Effector memory CD4-positive, alpha-beta T cell (primary cell): ENCODE measurements around the gene PPM1D.
"Not testable (repeated sequence)": the region's sequence is repeated elsewhere in the genome, so short reads cannot be mapped to it uniquely, and the experiment has no call there.

Experiments
- DNase-seq, 3 donors: peaks; one replicate each; pipeline ENCODE4 v3.0.0-alpha.2; 2020
- H3K27ac ChIP-seq: 2 replicates; pipeline ENCODE4 v1.7.0; 2013; ENCODE audit warnings: mild to moderate bottlenecking, low read length, moderate library complexity; ENCODE audit not compliant: insufficient read depth, poor library complexity, severe bottlenecking
- H3K27me3 ChIP-seq: replicated peaks from 2 replicates; pipeline ENCODE4 v1.7.0; 2013; ENCODE audit warnings: mild to moderate bottlenecking, low read length; ENCODE audit not compliant: insufficient read depth, control insufficient read depth, poor library complexity, severe bottlenecking
- H3K36me3 ChIP-seq: 2 replicates; pipeline ENCODE4 v1.7.0; 2013; ENCODE audit warnings: mild to moderate bottlenecking, low read length, moderate library complexity; ENCODE audit not compliant: control insufficient read depth, insufficient read depth
- H3K4me1 ChIP-seq: 2 replicates; pipeline ENCODE4 v1.7.0; 2013; ENCODE audit warnings: low read length, mild to moderate bottlenecking; ENCODE audit not compliant: control insufficient read depth, insufficient read depth, poor library complexity, severe bottlenecking
- H3K4me3 ChIP-seq: 2 replicates; pipeline ENCODE4 v1.7.0; 2013; ENCODE audit warnings: low read length, low read depth, mild to moderate bottlenecking; ENCODE audit not compliant: insufficient read depth, poor library complexity, severe bottlenecking
- H3K9me3 ChIP-seq: 2 replicates; pipeline ENCODE4 v1.7.0; 2013; ENCODE audit warnings: mild to moderate bottlenecking, low read length, moderate library complexity; ENCODE audit not compliant: control insufficient read depth
- total RNA-seq, 3 donors: gene quantifications; one replicate each; lab custom pipeline; 2026; lab: John Stamatoyannopoulos, UW

The PPM1D gene
- total RNA-seq = 30.0 to 46.3 (median 38.4) reads per million in 3 donors

DNA sequence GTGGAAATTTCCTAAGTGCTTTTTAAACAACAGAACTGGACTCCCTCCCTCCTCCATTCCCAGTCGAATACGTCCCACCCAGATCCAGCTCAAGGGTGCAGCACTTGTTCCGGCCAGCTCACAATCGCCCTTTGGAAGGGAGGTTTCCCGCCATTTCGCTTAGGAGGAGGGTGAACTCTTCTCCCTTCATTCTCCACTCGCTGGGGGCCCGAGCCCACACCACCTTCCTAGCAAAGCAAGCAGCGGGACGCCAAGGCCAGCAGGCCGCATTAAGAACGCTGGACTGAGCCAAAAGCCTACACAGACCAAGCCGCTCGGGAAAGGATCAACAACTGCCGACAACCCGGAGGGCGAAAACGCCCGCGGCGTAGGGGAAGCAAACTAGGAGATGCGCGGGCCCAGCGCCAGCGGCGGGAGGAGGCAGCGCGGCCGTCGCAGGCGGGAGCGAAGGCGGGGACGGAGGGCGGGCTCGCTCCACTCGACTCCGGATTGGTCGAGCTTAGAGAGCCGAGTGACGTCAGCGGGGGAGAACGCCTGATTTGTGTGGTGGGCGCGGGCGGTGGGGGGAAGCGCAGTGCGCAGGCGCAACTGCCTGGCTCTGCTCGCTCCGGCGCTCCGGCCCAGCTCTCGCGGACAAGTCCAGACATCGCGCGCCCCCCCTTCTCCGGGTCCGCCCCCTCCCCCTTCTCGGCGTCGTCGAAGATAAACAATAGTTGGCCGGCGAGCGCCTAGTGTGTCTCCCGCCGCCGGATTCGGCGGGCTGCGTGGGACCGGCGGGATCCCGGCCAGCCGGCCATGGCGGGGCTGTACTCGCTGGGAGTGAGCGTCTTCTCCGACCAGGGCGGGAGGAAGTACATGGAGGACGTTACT is at the start of gene PPM1D:
TSS of gene PPM1D (plus strand) at position 574 of the 870 bp plus-strand sequence. CDS start at position 796, 222 bp downstream.
- no peaks in the 10 kb centered on the region for H3K36me3 ChIP-seq
- peak; percentile 95 to 98 (median 96) for DNase-seq
- peak within 1 kb of the TSS; percentile 86 for H3K4me3 ChIP-seq
- H3K9me3 ChIP-seq = no peaks in the 10 kb centered on the region
- no peaks in the 10 kb centered on the region for H3K27me3 ChIP-seq
- H3K27ac ChIP-seq = peak within 1 kb of the TSS; percentile 92
- peaks cover 4% of the 10 kb centered on the region for H3K4me1 ChIP-seq

DNA sequence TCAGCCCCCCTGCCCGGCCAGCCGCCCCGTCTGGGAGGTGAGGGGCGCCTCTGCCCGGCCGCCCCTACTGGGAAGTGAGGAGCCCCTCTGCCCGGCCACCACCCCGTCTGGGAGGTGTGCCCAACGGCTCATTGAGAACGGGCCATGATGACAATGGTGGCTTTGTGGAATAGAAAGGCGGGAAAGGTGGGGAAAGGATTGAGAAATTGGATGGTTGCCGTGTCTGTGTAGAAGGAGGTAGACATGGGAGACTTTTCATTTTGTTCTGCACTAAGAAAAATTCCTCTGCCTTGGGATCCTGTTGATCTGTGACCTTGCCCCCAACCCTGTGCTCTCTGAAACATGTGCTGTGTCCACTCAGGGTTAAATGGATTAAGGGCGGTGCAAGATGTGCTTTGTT is 47.7 kb upstream of the PPM1D start:
- not testable (repeated sequence) for DNase-seq, H3K4me1 ChIP-seq, H3K36me3 ChIP-seq, H3K4me3 ChIP-seq, H3K27me3 ChIP-seq, H3K27ac ChIP-seq, H3K9me3 ChIP-seq

DNA sequence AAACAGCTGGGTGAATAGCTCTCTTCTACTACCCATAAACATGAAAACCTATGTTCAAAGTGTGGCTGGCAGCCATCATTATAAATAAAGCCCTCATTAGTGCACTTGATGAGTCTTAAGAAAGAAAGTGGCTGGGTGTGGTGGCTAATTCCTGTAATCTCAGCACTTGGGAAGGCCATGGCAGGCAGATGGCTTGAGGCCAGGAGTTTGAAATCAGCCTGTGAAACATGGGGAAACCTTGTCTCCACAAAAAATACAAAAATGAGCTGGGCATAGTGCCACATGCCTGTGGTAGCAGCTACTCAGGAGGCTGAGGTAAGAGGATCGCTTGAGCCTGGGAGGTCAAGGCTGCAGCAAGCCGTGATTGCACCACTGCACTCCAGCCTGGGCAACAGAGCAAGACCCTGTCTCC is 45.6 kb upstream of the PPM1D start:
- Histone ChIP-seq H3K4me3 (no peak overlapping the region), H3K36me3 (no peaks in the 10 kb centered on the region), H3K4me1 (no peaks in the 10 kb centered on the region), H3K27me3 (peaks cover 2% of the 10 kb centered on the region), H3K9me3 (peaks cover 5% of the 10 kb centered on the region), H3K27ac (no peak overlapping the region)
- no peak for DNase-seq

DNA sequence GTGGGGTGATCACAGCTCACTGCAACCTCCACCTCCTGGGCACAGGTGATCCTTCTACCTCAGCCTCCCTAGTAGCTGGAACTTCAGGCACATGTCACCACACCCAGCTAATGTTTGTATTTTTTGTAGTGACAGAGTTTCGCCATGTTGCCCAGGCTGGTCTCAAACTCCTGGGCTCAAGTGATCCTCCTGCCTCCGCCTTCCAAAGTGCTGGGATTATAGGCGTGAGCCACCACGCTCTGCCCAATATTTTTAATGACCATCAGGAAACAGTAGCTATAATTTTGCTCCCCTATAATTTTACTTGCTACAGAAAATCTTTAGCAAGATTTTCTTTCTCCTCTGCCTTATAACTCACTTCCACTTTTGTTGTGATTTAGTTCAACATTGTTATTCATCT is 44.2 kb upstream of the PPM1D start:
- H3K27ac ChIP-seq = no peak overlapping the region
- peaks cover 5% of the 10 kb centered on the region for H3K9me3 ChIP-seq
- H3K36me3 ChIP-seq = no peaks in the 10 kb centered on the region
- no peak for DNase-seq
- peaks cover 2% of the 10 kb centered on the region for H3K27me3 ChIP-seq
- H3K4me1 ChIP-seq = no peaks in the 10 kb centered on the region
- no peak overlapping the region for H3K4me3 ChIP-seq

DNA sequence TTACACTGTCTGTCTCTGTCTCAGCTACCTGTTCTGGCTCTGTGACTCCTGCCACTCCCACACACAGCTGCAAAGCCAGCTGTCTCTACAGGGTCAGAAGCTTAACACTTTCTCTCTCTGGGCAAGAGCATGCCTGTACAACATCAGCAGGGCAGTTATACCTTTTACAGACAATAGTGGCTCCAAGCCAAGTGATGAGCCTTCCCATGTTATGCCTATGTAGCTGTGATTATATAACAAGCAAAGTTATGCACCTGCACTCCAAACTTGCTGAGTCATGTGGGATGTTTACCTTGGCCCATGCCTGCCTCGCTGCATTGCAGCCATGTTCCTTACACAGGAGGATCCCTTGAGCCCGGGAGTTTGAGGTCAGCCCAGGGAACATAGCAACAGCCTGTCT is 42.2 kb upstream of the PPM1D start:
- DNase-seq = no peak
- Histone ChIP-seq H3K4me1 (no peaks in the 10 kb centered on the region), H3K9me3 (peaks cover 5% of the 10 kb centered on the region), H3K4me3 (no peak overlapping the region), H3K27ac (no peak overlapping the region), H3K27me3 (peaks cover 2% of the 10 kb centered on the region), H3K36me3 (no peaks in the 10 kb centered on the region)

DNA sequence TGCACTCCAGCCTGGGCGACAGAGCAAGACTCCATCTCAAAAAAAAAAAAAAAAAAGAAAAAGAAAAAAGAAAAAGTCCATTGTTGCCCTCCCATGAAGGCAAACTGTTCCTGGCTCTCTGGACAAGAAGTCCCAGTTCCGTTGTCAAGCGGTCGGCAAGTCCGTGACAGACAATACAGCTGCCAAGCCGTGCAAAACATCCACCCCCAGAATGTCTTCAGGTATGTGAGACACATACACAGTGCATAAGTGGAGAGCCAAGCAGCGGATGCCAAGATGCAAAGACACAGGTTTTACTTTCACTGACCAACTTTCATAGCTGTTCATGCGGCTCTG is 40.4 kb upstream of the PPM1D start:
- no peaks in the 10 kb centered on the region for H3K4me1 ChIP-seq
- H3K9me3 ChIP-seq = peaks cover 5% of the 10 kb centered on the region
- no peak for DNase-seq
- no peak overlapping the region for H3K4me3 ChIP-seq
- H3K27me3 ChIP-seq = peaks cover 2% of the 10 kb centered on the region
- H3K27ac ChIP-seq = no peak overlapping the region
- H3K36me3 ChIP-seq = no peaks in the 10 kb centered on the region

DNA sequence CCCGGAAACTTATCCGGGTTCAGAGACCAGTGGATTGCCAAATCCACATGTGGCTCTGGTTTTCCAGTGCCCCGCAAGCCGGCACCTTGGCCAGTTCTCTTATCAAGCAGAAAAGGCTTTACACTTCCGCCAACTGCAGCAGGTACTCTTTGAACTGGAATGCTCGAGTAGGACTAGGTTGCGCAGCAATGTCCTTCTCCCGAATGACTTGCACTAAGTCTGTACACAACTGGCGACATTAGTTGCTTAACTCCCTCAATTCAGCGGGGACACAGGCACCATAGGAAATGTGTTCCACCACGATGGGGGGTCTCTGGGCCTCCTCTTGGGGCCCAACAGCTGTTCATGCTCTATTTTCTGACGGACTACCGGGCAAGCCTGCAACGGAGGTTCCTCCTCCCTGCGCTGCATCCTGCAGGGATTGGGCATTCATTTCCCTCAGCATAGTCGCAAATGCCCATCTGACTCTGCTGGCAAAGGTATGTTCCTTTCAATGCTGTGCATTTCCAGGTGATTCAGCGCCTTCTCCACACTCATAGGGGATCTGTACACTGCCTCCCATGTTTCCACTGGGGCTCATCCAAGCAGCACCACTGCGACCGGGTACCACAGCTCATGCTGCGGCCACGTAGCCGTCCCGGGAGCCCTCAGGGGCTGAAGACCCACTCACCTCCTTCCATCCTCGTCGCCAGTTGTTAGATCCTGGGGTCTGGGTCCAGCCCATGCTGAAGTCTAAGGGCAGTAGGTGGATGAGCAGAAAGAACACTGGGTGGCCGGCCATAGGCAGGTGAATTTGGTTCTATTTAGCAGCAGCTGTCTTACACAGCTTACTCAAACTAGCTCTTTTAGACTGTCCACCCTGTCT is 39.8 kb upstream of the PPM1D start:
- Histone ChIP-seq H3K4me1 (no peaks in the 10 kb centered on the region), H3K4me3 (no peak overlapping the region), H3K27me3 (no peaks in the 10 kb centered on the region), H3K27ac (no peak overlapping the region), H3K36me3 (no peaks in the 10 kb centered on the region), H3K9me3 (peaks cover 5% of the 10 kb centered on the region)
- no peak for DNase-seq

DNA sequence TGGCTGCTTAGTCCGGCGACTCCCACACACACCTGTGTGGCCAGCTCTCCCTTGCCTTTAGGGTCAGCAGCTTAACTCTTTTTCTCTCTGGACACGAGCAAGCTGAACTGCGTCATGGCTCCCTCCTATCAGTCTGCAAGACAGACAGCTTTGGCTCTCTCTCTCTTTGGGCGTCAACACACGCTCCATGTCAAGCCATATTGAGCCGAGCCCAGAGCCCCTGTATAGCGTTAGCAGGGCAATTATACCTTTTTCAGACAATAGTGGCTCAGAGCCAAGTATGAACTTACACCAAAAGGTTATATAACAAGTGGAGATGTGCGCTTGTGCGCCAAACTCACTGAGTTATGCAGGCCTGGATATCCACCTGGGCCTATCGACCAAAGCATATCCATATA is 39.1 kb upstream of the PPM1D start:
- Histone ChIP-seq H3K27me3 (no peaks in the 10 kb centered on the region), H3K9me3 (peaks cover 5% of the 10 kb centered on the region), H3K4me1 (no peaks in the 10 kb centered on the region), H3K36me3 (no peaks in the 10 kb centered on the region), H3K27ac (no peak overlapping the region), H3K4me3 (no peak overlapping the region)
- DNase-seq = no peak

DNA sequence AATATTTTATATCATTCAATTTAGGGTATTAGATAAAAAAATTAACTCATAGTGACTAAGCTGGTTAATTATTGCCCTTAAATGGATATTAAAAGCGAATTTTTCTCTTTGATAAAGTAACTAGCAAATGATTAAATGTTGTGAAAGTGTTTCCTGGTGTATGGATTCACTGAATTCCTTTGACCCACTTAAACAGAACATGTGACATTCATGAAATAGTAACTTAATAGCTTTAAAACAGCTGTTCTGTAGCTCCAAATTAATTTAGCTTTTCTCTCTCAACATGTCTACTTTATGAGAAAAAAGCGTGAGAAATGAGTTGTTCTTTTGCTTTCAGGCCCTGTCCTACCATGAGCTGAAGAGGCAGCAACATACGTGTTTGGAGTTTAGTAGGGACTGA is 37.6 kb upstream of the PPM1D start:
- Histone ChIP-seq H3K4me3 (no peak overlapping the region), H3K36me3 (no peaks in the 10 kb centered on the region), H3K27ac (no peak overlapping the region), H3K4me1 (no peaks in the 10 kb centered on the region), H3K9me3 (peaks cover 5% of the 10 kb centered on the region), H3K27me3 (no peaks in the 10 kb centered on the region)
- no peak for DNase-seq

DNA sequence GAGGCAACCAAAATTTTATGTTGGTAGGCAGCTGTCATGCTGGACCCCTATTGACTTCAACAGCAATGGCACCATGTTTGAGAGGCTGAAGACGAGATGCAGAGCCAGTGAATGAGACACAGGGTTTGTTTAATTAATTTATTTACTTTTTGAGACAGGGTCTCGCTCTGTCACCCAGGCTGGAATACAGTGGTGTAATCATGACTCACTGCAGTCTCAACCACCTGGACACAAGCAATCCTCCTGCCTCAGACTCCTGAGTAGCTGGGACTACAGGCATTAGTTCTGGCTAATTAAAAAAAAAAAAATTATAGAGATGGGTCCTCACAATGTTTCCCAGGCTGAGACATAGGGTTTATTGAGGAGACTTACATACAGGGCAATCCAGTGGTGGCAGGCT is 36.2 kb upstream of the PPM1D start:
- H3K9me3 ChIP-seq = no peaks in the 10 kb centered on the region
- H3K4me1 ChIP-seq = no peaks in the 10 kb centered on the region
- H3K27ac ChIP-seq = no peak overlapping the region
- DNase-seq = no peak
- no peaks in the 10 kb centered on the region for H3K27me3 ChIP-seq
- no peak overlapping the region for H3K4me3 ChIP-seq
- H3K36me3 ChIP-seq = no peaks in the 10 kb centered on the region
